Muscle of leg (tissue), 11 donors: ENCODE results near the gene ABLIM1. TPM values are rescaled to one million over a fixed set of nuclear protein-coding genes. Genes with fewer than 3 reads are reported as not detected.
A peak's percentile ranks its signal among the peaks of the same experiment; 100 is the strongest.

Experiments used
- DNase-seq: peaks from one replicate; pipeline ENCODE4 v3.0.0; 2013
- H3K27ac ChIP-seq: one replicate; pipeline ENCODE4 v1.5.1; 2013; ENCODE audit warnings: mild to moderate bottlenecking, low read length, control low read depth
- H3K27me3 ChIP-seq: one replicate; pipeline ENCODE4 v1.6.1; 2013; ENCODE audit warnings: low read length; ENCODE audit not compliant: control insufficient read depth, insufficient read depth
- H3K36me3 ChIP-seq: one replicate; pipeline ENCODE4 v1.6.1; 2013; ENCODE audit warnings: low read length; ENCODE audit not compliant: control insufficient read depth, insufficient read depth
- H3K4me1 ChIP-seq: one replicate; pipeline ENCODE4 v1.6.1; 2013; ENCODE audit warnings: low read length; ENCODE audit not compliant: control insufficient read depth, insufficient read depth
- H3K4me3 ChIP-seq: one replicate; pipeline ENCODE4 v1.5.1; 2013; ENCODE audit warnings: low read length, control low read depth
- H3K9me3 ChIP-seq: replicated peaks from 2 replicates; pipeline ENCODE4 v1.6.1; 2013; ENCODE audit warnings: low read depth, low read length; ENCODE audit not compliant: control insufficient read depth
- WGBS: methylation state at CpG from one replicate; pipeline ENCODE4 v1.1.5; 2013; ENCODE audit warnings: missing lambda C conversion rate; ENCODE audit not compliant: insufficient coverage; 5-methylcytosine and 5-hydroxymethylcytosine counted together
- polyA plus RNA-seq, 8 donors: library from polyadenylated mRNA; unstranded; fragments of 120-200 nt; gene quantifications; one replicate each; pipeline versions ENCODE4 v1.2.1 to v1.2.3, GENCODE V29; 2013; ENCODE audit warnings: inconsistent platforms in 1 of 8, low replicate concordance in 1 of 8; ENCODE audit not compliant: insufficient read length in 8 of 8, insufficient read depth in 1 of 8
- total RNA-seq: library from RNA; stranded (reverse); fragments of 120-200 nt; gene quantifications from one replicate; pipeline ENCODE4 v1.2.4, GENCODE V29; 2013

Gene ABLIM1
- total and polyA plus RNA-seq, 9 donors = 27.7 to 62.7 (median 46.2) TPM

DNA sequence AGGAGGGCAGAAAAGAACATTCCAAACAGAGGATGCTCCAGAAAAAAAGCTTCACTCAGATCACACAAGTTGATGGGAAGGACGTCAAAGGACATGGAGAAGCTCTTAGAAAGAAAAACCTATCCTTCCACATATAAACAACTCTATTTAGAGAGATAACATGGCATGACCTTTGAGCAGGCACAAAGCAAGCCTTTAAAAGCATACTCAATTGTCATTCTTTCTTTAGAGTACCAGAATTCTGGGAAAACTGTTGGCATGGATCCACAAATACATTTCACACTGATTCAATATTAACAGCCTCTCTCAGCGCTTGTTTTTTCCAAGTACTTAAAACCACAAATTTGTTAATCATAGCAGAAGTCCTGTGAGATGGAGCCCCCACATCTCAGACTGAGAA is 7.3 kb upstream of the ABLIM1 start:
- Histone ChIP-seq H3K4me1 (peaks cover 14% of the 10 kb centered on the region), H3K36me3 (no peaks in the 10 kb centered on the region), H3K27me3 (no peaks in the 10 kb centered on the region), H3K27ac (no peak overlapping the region), H3K9me3 (no peaks in the 10 kb centered on the region), H3K4me3 (no peak overlapping the region)
- no peak for DNase-seq
- no CpG with 5 or more reads among the region's 2 CpGs for WGBS

- Histone ChIP-seq H3K4me1 (peaks cover 14% of the 10 kb centered on the region), H3K27me3 (no peaks in the 10 kb centered on the region), H3K27ac (peak overlapping the region; percentile 48), H3K4me3 (no peak overlapping the region), H3K9me3 (no peaks in the 10 kb centered on the region), H3K36me3 (no peaks in the 10 kb centered on the region)
- 25% methylated on average over 2 of the region's 4 CpGs for WGBS
- no peak for DNase-seq
Measured at GRCh38 chr10:114664127-114664526, 6.1 kb upstream of the ABLIM1 start.

DNA sequence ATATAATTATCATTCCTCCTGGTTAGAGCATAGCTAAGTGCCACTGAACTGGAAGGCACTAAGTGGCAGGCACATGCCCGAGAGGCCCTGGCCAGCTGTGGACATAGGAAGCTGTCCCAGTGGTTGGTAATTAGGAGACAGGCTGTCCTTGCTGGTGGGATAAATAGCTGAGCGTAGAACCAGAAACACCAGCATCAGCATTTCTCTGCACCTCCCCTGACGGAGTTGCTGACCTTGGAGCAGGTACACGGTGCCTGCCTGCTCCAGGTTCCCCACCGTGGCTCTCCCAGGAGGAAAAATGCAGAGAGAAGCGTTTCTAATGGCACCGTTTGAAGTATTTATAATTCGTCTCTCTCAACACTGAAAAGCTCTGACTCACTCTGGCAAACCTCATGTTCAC is 5.6 kb upstream of the ABLIM1 start:
- no peaks in the 10 kb centered on the region for H3K27me3 ChIP-seq
- DNase-seq = no peak
- peaks cover 14% of the 10 kb centered on the region for H3K4me1 ChIP-seq
- H3K9me3 ChIP-seq = no peaks in the 10 kb centered on the region
- WGBS = 58% methylated on average over 5 of the region's 8 CpGs
- no peak overlapping the region for H3K4me3 ChIP-seq
- H3K36me3 ChIP-seq = no peaks in the 10 kb centered on the region
- peak overlapping the region; percentile 48 for H3K27ac ChIP-seq

GRCh38 chr10:114662646-114663217 is 4.7 kb upstream of the ABLIM1 start:
- Histone ChIP-seq H3K36me3 (no peaks in the 10 kb centered on the region), H3K27me3 (no peaks in the 10 kb centered on the region), H3K4me3 (no peak overlapping the region), H3K9me3 (no peaks in the 10 kb centered on the region), H3K27ac (peak overlapping the region; percentile 31), H3K4me1 (peaks cover 14% of the 10 kb centered on the region)
- WGBS = 39% methylated on average over 3 of the region's 5 CpGs
- DNase-seq = peak; percentile 67

- no peak overlapping the region for H3K4me3 ChIP-seq
- no peaks in the 10 kb centered on the region for H3K9me3 ChIP-seq
- no peak overlapping the region for H3K27ac ChIP-seq
- DNase-seq = no peak
- peaks cover 14% of the 10 kb centered on the region for H3K4me1 ChIP-seq
- H3K27me3 ChIP-seq = no peaks in the 10 kb centered on the region
- no CpG with 5 or more reads among the region's 3 CpGs for WGBS
- no peaks in the 10 kb centered on the region for H3K36me3 ChIP-seq
Measured at GRCh38 chr10:114661212-114661880, 3.3 kb upstream of the ABLIM1 start.

GRCh38 chr10:114655671-114656070 is 2.4 kb downstream of the ABLIM1 start:
- Histone ChIP-seq H3K4me1 (peaks cover 12% of the 10 kb centered on the region), H3K36me3 (no peaks in the 10 kb centered on the region), H3K4me3 (no peak overlapping the region), H3K9me3 (no peaks in the 10 kb centered on the region), H3K27ac (no peak overlapping the region), H3K27me3 (no peaks in the 10 kb centered on the region)
- DNase-seq = no peak
- 100% methylated on average over 1 of the region's 7 CpGs for WGBS

DNA sequence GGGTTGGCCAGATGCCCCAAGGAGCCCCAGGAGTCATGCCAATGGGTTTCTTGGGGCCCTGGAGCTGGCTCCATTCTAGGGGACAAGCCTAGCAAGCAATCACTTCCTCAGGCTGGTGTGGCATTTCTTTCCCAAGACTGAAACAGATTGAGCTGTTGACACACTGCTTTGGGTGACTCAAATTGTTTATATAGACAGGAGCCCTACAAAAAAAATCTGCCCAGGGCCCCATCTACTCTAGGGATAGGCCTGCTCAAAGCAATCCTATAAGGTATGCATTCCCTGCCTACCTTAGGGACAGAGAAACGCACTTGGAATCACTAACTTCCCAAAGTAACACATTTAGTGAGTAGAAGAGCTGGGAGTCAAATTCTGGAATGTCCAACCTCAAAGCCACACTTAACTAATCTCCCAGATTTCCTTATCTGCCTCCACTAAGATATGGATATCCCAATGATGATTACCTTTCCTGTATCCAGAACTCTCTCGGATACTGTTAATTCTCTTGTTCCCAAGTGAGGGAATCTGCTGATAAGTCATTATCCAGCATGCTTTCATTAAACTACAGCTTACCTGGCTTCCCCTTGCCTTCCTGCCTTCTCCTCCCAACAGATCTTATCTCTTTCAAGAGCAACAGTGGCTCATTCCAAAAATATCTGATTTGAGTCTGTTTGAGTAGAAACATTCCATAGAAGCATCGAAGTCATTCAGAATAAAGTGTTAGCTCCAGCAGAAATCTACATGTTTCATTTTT is 3.1 kb downstream of the ABLIM1 start:
- DNase-seq = no peak
- peaks cover 12% of the 10 kb centered on the region for H3K4me1 ChIP-seq
- no peak overlapping the region for H3K4me3 ChIP-seq
- peak overlapping the region; percentile 59 for H3K27ac ChIP-seq
- H3K36me3 ChIP-seq = no peaks in the 10 kb centered on the region
- H3K27me3 ChIP-seq = no peaks in the 10 kb centered on the region
- WGBS = 56% methylated on average over 1 of the region's 3 CpGs
- no peaks in the 10 kb centered on the region for H3K9me3 ChIP-seq

GRCh38 chr10:114653926-114654325 is 4.1 kb downstream of the ABLIM1 start:
- Histone ChIP-seq H3K9me3 (no peaks in the 10 kb centered on the region), H3K27ac (peak overlapping the region; percentile 64), H3K4me1 (peaks cover 12% of the 10 kb centered on the region), H3K4me3 (no peak overlapping the region), H3K36me3 (no peaks in the 10 kb centered on the region), H3K27me3 (no peaks in the 10 kb centered on the region)
- 37% methylated on average over 3 of the region's 4 CpGs for WGBS
- DNase-seq = peak; percentile 65

DNA sequence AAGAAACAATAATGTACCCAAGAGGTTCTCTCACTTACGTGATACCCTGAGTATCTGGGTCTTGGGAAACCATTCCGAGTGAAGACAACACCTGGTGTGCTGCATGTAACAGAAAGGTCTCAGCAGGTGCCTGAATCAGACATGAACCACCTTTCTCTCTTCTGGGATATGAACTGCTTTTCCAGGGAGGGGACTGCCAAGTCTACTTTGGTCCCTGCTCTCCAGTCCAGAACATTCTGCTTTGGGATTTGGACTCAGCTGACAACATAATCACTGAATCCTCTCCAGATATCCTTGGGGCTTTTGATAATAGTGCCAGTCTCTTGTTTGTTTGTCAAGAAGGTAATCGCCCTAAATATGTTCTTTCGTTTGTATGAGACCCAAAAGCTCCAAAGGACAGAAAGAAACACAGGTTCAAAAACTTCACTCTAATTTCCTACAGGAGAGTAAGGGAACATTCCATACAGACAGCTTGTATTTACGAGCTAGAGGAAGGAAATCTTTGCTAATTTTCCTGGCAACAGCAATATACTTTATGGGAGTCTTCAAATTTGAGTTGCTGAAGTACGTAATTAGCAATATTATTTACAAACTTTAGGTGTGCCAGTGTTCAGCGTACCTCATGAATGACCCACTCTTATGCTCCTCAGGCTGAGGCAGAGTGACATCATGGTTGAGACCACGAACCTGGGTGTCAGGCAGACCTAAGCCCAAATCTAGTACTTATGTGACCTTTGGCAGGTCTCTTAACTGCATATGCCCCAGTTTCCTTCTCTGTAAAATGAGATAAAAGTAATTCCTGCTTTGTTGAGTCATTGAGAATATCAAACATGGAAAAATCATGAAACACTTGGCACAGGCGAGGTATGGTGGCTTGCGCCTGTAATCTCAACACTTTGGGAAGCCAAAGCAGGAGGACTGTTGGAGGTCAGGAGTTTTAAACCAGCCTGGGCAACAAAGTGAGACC is 5.4 kb downstream of the ABLIM1 start:
- H3K4me3 ChIP-seq = no peak overlapping the region
- H3K4me1 ChIP-seq = peaks cover 12% of the 10 kb centered on the region
- no peaks in the 10 kb centered on the region for H3K27me3 ChIP-seq
- no peaks in the 10 kb centered on the region for H3K36me3 ChIP-seq
- no peak for DNase-seq
- H3K9me3 ChIP-seq = no peaks in the 10 kb centered on the region
- 92% methylated on average over 4 of the region's 10 CpGs for WGBS
- H3K27ac ChIP-seq = peak overlapping the region; percentile 64
